NCI-H1436 treated with DMSO at 0.1 percent for 48 hours (cell line): Measurements from ENCODE around the gene KLHDC9.
"Not testable (repeated sequence)": the region's sequence is repeated elsewhere in the genome, so short reads cannot be mapped to it uniquely, and the experiment has no call there.

ENCODE experiments used
- DNase-seq: peaks from one replicate; lab custom pipeline; 2025; lab: John Stamatoyannopoulos, UW

KLHDC9 gene

DNA sequence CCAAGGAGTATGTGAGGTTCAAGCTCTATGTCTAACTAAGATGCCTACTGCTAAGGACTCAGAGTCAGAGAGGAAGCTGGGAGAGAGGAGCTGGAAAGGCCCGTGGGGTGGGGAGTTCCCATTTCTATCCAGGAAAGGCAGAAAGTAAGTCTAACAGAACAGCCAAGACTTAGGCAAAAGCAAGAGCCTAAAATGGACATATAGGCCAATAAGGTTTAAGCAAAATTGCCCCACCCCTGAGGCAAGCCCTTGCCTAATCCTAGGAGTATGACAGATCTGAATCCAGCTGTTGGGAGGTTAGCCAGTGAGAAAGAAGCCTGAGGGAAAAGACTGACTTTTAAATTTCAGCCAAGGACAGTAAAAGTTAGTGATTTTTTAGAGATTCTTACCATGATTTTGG, 1.6 kb upstream of the KLHDC9 start:
- DNase-seq, result no peak

DNA sequence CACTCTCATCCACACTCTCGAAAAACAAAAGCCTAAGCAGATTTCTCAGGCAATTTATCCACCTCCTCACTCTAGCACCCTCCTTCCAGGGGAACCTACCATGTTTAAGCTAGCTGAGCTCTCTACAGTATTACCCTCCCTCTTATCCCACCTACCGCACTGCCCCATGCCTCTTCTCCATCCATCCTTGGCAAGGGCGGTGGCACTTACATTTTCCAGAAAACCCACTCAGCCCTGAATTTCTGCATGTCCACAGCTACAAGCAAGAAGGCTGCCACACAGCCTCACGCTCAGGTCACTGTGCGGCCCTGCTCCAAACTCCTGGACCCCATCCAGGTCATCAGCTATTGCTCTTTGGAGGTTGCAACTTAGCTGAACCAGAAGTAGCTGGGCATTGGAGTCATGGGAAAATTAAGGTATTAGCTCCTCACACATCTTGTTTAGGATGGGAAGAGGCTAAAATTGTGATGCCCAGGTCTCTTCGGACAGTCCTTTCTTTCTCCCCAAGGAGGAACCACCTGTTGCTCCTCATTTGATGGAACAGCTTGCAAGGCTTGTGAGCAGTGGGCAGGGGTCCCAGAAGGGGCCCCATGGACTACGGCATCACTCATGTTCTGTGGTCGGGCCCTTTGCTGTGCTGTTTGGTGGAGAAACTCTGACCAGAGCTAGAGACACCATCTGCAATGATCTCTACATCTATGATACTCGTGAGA, 1.1 kb downstream of the KLHDC9 start:
- DNase-seq, result no peak

DNA sequence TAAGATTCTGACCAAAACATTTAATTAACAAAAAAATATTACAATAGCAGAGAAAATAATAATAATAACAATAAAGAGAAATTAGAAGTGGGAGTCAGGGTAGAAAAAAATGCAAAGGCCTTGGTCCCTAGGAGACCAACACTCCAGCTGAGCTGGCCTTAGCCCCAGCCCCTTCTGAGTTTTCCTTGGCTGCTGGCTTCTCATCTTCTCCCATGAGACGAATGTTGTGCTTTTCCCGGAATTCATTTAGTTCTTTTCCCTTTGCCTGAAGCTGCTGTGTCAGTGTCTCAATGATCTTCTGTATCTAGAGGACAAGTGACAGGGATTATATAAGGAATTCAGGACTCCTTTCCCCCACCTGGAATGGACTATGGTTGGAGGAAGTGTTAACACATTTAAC, 2.4 kb downstream of the KLHDC9 start:
- no peak for DNase-seq

DNA sequence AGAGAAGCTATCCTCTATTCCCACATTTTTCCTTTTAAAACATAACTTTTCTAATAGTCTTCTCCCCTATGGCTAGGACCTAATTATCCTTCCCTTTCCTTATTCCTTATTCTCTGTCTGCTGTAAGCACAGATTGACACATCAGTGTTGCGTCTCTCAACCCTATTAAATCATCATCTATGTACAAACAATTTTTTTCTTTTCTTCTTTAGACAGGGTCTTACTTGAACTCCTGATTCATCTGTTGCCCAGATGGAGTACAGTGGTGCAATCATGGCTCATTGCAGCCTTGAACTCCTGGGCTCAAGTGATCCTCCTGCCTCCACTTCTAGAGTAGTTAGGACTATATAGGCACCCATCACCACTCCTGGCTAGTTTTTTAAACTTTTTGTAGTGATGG, 8.3 kb downstream of the KLHDC9 start:
- no peak for DNase-seq

DNA sequence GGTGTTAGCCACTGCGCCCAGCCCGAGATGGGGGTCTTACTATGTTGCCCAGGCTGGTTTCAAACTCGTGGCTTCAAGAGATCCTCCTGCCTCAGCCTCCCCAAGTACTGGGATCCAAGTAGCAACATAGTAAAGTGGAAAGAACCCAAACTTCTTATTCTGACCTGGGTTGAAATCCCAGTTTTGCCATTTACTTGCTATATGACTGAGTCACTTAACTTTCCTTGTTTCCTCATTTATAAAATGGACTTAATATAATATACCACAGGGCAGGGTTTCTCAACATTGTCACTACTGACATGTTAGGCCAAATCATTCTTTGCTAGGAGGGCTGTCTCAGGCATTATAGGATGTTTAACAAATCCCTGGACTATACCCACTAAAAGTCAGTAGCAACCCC, 13.0 kb downstream of the KLHDC9 start:
- no peak for DNase-seq

DNA sequence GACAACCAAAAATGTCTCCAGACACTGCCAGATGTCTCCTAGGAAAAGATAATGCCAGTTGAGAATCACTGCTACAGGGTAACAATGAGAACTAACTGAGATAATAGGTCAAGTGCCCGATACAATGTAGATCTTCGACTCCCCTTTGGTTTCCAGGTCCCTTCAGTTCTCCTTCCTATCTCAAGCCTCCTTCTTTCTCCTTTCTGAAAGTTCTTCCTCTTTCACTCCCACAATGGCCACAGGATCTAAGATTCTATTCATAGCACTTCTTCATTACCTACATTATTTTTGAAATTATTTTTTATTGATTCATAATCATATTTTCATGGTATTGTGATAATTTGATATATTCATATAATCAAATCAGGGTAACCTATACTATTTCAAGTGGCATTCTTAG, 13.4 kb downstream of the KLHDC9 start:
- no peak for DNase-seq

DNA sequence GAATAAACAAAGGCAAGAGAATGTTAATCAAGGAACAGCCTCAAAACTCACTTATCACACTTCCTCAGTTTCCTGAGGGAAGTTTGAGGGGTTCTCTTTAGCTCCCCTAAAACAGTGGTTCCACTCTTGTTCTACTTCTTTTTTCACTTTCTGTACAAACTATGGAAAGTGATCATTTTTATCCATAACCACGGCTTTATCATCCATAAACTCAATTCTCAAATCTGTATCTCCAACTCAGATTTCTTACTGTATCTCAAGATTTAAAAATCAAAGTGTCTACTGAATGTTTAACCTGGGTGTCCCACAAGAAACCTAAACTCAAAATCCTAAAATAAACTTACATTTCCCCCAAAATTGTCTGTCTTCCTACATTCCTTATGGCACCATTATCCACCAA, 15.8 kb downstream of the KLHDC9 start:
- no peak for DNase-seq

DNA sequence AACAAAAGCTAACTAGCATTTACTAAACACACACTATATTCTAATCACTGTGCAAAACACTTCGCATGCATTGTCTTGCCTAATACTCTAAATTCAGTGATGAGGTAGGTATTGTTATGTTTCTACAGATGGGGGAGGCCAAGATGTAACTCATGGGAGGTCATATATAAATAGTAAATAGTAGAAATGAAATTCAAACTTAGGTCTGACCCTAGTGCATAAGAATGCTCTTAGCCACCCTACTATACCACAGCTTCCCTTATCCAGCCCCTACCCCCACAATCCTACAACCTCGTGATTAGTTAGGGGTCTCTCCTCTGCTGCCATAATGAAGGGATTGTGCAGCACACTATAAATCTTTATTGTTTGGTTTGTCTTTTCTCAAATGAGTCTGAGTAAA, 16.4 kb downstream of the KLHDC9 start:
- DNase-seq, result no peak

DNA sequence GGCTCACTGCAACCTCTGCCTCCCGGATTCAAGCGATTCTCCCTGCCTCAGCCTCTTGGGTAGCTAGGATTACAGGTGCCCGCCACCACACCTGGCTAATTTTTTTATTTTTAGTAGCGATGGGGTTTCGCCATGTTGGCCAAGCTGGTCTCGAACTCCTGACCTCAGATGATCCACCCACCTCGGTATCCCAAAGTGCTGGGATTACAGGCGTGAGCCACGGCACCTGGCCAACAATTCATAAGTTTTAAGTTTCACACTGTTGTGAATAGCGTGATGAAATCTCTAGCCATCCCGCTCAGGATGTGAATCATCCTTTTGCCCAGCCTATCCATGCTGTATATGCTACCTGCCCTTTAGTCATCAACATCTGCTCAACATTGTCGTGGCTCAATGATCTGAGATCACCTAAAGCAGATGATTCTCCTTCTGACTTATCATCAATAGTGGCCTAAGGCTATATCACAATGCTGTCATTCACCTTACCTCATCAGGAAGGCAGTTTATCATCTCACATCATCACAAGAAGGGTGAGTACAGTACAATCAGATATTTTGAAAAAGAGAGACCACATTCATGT, 17.1 kb downstream of the KLHDC9 start:
- DNase-seq, result no peak

DNA sequence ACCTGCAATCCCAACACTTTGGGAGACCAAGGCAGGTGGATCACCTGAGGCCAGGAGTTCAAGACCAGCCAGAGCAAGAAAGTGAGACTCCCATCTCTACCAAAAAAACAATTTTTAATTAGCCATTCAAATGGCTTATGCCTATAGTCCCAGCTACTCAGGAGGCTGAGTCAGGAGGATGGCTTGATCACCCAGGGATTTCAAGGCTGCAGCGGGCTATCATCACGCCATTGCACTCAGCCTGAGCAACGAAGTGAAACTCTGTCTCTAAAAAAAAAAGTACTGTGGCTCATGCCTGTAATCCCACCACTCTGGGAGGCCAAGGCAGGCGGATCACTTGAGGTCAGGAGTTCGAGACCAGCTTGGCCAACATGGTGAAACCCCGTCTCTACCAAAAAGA, 17.8 kb downstream of the KLHDC9 start:
- DNase-seq, result not testable (repeated sequence)

DNA sequence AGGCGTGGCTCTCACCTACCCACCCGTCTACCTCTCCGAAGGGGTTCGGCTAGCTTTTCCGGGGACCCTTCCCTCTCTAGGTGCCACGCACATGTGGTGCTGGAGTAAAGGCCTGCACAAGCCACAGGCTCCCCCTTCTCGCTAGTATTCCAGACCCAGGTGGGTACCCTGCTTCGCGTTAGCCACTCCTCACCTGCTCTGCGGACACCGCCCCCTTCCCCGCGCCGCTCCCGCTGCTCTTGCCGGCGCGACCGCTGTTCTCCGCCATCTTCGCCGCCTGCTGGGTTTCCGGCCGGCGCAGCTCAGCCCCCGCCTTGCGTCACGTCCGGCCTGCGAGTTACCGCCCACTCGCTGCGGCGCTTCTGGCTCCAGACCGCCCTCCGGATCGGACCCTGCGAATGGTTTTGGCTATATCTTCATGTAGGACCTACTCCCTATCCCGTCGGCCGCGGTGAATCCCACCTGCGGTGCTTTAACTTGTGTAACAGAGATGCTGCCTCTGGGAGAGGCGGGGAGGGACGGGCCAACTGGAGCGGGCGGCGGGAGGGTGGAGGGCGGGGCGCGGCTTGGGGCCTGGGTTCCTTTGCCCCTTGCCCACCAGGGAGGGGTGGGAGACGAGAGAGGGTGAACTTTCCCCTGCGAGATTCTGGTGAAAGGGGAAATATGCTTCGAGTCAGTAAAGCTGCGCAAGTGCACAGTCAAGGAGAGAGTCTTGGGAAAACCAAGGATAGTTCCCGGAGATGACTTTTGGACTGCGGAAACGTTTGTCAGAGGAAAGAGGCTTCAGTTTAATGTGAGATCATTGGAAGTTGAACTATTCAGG, 19.8 kb downstream of the KLHDC9 start, which contains the start of the genes NIT1 and PFDN2:
Gene NIT1 (plus strand): TSS at position 347 of the 823 bp plus-strand sequence. CDS start 72 bp downstream, at position 419.
Gene PFDN2 (minus strand): TSS at position 279 of the 823 bp plus-strand sequence. CDS start 11 bp downstream, at position 268.
- DNase-seq, result peak; percentile 6

DNA sequence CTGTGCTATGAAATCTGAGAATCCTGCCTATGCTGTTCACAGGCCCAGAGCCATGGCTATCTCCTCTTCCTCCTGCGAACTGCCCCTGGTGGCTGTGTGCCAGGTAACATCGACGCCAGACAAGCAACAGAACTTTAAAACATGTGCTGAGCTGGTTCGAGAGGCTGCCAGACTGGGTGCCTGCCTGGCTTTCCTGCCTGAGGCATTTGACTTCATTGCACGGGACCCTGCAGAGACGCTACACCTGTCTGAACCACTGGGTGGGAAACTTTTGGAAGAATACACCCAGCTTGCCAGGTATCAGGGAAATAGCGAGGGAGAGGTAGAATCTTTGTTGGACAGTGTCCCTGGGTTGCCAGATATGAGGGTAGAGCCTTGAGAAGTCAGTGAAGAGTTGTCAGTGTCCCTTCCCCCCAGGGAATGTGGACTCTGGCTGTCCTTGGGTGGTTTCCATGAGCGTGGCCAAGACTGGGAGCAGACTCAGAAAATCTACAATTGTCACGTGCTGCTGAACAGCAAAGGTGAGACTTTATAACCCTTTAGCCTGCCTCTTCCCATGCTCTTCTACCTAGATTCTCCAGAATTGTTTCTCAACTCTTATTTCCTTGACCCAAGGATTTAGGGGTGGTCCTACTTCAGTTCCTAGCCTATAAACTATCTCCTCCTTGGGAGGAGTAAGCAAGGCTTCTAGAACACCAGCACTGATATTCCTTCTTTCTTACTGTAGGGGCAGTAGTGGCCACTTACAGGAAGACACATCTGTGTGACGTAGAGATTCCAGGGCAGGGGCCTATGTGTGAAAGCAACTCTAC, 21.1 kb downstream of the KLHDC9 start:
- no peak for DNase-seq

DNA sequence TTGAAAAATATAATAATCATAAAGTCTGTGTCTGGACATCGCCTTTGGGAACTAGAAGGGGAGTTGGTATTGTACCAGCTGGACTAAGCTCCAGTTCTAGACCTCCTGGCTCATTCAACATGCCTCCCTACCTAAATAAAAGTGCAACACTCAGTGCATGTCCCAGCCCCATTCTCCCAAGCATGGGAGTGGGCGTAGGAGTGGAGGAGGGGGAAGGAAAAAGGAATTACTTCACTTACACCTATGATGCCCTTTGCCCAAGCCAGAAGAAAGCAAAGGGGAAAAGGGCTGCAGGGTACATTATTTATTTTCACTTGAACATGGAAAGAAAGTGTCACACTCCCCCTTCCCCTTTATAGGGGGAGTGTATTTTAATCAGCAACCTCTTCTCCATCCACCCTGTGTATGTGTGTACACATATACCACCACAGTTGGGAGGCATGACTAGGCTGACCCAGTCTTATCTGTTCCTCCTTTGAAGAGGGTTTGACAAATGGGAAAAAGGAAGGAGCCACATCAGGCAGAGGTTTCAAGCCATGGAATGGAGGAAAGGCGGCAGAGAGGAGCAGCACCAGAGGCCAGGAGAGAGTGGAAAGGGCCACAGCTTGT, 23.0 kb downstream of the KLHDC9 start:
- no peak for DNase-seq

DNA sequence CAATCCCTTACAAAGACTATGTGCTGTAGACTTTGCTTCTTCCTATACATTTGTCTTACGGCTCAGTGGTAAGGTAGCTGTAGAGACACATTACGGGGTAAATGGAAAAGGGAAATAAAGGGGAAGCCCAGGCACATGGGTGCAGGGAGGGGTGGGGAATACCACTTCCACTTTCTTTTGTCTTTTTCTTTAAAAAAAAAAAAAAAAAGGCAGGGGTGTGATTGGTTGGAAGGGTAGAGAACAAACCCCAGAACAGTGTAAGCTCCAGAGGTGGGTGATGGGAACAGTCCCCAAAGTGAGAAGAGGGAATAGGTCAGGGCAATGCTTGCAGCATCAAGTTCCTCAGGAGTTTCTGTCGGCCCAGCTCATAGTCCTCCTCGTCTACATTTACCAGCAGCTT, 23.7 kb downstream of the KLHDC9 start:
- DNase-seq, result no peak

DNA sequence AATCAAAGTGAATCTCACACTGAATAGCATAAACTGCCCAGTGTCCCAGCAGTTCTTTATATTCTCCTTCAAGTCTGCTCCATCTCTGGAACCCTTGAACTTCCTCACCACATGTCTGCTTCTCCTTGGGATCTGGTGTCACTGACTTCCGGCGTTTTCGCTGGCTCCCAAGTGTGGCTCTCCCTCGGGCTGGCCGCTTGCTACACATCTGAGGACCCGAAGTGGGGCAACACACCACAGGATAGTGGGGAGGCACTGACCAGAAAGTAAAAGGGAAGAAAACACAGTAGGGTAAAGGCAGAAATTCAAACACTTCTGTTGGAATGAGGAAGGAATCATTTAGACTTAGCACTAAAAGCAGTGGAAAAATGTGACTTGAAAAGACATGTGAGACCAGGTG, 24.8 kb downstream of the KLHDC9 start:
- no peak for DNase-seq

DNA sequence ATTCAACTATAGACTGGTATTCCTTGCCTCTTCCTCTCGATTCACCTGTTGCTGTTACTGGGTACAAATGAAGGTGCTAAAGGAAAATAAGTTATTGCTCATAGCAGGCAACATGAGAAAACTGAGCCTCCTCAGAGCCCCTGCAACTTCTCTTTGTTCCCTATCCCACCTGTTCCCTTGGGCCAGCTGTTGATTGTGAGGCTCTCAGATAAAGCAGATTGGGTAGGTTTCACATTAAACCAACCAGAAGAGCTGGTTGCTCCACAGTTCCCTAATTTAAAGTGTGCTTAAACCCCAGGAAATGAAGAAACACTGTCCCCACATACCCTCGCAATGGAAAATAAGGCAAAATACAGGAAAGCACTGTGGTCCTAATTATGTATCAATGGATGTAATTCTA, 29.5 kb downstream of the KLHDC9 start:
- no peak for DNase-seq

DNA sequence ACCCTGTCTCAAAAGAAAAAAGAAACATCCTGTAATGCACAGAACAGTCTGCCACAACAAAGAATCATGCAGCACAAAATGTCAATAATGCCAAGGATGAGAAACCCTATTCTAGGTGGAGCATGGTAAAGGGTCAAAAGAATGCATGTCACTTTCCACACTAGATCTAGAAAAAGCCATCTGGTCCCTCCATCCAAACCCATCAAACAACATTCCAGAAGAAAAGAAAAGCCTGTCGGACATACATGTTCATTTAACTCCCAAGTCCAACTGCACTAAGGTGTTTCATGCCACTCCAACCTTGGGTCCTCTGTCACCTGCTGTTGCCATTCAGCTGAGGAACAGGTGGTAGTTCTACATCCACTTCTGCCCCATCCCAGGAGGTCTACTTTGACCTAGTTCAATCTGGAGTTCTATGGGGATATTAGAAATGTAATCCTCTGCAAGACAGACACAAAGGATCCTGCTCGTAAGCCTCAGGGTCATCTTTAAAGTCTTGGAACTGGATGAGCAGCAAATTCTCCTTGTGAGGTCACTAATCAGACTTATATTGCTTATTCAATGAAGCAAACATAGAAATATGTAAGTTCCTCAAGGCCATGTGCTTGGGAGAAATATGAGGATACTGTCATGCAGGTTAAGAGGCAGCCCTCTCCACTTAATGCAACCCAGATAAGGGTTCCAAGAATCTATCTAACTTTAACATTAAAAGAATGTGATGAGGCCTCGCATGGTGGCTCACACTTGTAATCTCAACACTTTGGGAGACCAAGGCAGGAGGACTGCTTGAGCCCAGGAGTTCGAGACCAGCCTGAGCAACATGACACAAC, 30.6 kb downstream of the KLHDC9 start:
- no peak for DNase-seq

DNA sequence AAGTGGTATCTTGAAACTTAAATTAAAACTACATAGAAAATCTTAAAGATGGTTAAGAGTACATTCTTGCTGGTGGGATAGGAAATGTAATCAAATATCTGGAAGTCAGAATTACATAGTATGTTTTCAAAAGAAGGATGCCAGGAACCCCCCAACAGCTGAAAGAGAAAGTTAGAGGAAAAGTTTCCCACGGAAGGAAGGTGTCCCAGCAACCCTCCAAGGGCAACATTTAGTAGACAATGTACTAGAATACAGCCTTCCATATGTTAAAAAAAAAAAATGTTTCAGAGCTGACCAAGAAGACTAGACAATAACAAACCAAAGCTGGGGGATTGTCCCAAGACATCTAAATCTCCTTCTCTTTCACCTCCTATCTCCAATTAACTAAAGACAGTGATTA, 32.1 kb downstream of the KLHDC9 start:
- no peak for DNase-seq

DNA sequence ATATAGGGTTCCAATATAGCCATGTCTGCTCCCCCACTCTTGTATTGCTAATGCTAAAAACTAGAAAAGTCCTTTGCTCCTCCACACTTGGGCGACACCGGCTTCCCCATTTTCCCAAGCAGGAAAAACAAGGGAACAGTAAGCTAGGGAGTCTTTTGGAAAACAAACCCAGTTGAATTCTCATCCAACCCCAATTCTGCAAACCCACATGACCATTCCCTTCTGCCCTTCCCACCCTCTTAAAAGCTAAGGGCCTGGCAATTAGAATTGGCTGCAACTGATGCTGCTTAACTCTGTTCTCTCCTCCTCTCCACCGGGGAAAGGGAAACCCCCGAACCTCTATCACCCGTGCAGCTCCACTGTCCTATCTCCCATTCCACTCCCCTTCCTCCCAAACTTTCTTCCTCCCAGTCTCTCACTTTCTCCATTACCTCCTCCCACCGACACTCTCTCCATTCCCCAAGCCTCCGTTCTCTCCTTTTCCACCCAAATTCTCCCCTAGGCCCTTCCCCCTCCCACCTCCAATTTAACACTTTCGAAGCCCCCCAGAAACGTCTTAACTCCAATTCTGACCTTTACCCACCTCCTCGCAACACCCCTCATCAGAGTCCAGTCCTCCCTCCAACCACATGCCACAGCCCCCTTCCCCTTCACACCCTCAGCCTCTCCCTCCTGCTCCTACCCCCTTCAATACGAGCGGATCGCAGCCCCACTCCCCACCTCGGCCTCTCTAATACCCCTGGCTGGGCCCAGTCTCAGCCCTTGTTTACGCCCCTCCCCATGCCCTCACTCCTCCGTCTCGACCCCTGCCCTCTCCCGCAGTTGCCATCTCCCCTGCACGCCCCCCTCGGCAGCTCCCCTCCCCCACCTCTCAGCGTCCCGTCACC, 33.6 kb downstream of the KLHDC9 start:
- DNase-seq, result no peak
